ENCODE measurements around the gene LIMCH1. TPM values are rescaled to one million over a fixed set of nuclear protein-coding genes. Genes with fewer than 3 reads are reported as not detected.
"Not testable (repeated sequence)": the region's sequence is repeated elsewhere in the genome, so short reads cannot be mapped to it uniquely, and the experiment has no call there.

The LIMCH1 gene
- polyA plus RNA-seq, 3 donors, result 107 to 120 (median 108) TPM

- no peak for DNase-seq (ENCODE audit: low read depth in 3 of 3, low spot score in 2 of 3)
Measured at GRCh38 chr4:41712425-41712824, 174.5 kb downstream of the LIMCH1 start.

GRCh38 chr4:41713768-41714167 is 175.8 kb downstream of the LIMCH1 start:
- DNase-seq (ENCODE audit: low read depth in 3 of 3, low spot score in 2 of 3), result no peak

GRCh38 chr4:41714364-41715000 is 176.5 kb downstream of the LIMCH1 start:
- no peak for DNase-seq (ENCODE audit: low read depth in 3 of 3, low spot score in 2 of 3)

- DNase-seq (ENCODE audit: low read depth in 3 of 3, low spot score in 2 of 3), result no peak
Measured at GRCh38 chr4:41715155-41715554, 177.2 kb downstream of the LIMCH1 start.

- no peak for DNase-seq (ENCODE audit: low read depth in 3 of 3, low spot score in 2 of 3)
Measured at GRCh38 chr4:41718907-41719306, 180.9 kb downstream of the LIMCH1 start.

- no peak for DNase-seq (ENCODE audit: low read depth in 3 of 3, low spot score in 2 of 3)
Measured at GRCh38 chr4:41719417-41719816, 181.5 kb downstream of the LIMCH1 start.

- no peak for DNase-seq (ENCODE audit: low read depth in 3 of 3, low spot score in 2 of 3)
Measured at GRCh38 chr4:41722181-41722580, 184.2 kb downstream of the LIMCH1 start.

- no peak for DNase-seq (ENCODE audit: low read depth in 3 of 3, low spot score in 2 of 3)
Measured at GRCh38 chr4:41723286-41723685, 185.3 kb downstream of the LIMCH1 start.

- DNase-seq (ENCODE audit: low read depth in 3 of 3, low spot score in 2 of 3), result no peak
Measured at GRCh38 chr4:41725254-41725653, 187.3 kb downstream of the LIMCH1 start.

- DNase-seq (ENCODE audit: low read depth in 3 of 3, low spot score in 2 of 3), result no peak
Measured at GRCh38 chr4:41727861-41728572, 190.1 kb downstream of the LIMCH1 start.

- no peak for DNase-seq (ENCODE audit: low read depth in 3 of 3, low spot score in 2 of 3)
Measured at GRCh38 chr4:41728573-41728913, 190.6 kb downstream of the LIMCH1 start.

GRCh38 chr4:41731569-41732126 is 193.7 kb downstream of the LIMCH1 start:
- DNase-seq (ENCODE audit: low read depth in 3 of 3, low spot score in 2 of 3), result no peak

GRCh38 chr4:41734371-41734770 is 196.4 kb downstream of the LIMCH1 start:
- no peak for DNase-seq (ENCODE audit: low read depth in 3 of 3, low spot score in 2 of 3)

- not testable (repeated sequence) for DNase-seq (ENCODE audit: low read depth in 3 of 3, low spot score in 2 of 3)
Measured at GRCh38 chr4:41737491-41737890, 199.5 kb downstream of the LIMCH1 start.

- no peak for DNase-seq (ENCODE audit: low read depth in 3 of 3, low spot score in 2 of 3)
Measured at GRCh38 chr4:41741354-41741753, 203.4 kb downstream of the LIMCH1 start.

- no peak for DNase-seq (ENCODE audit: low read depth in 3 of 3, low spot score in 2 of 3)
Measured at GRCh38 chr4:41744572-41745291, 206.8 kb downstream of the LIMCH1 start.

- DNase-seq (ENCODE audit: low read depth in 3 of 3, low spot score in 2 of 3), result no peak
Measured at GRCh38 chr4:41745292-41746024, 207.5 kb downstream of the LIMCH1 start.

GRCh38 chr4:41746025-41746439 is 208.1 kb downstream of the LIMCH1 start:
- no peak for DNase-seq (ENCODE audit: low read depth in 3 of 3, low spot score in 2 of 3)

GRCh38 chr4:41746440-41747229 is 208.7 kb downstream of the LIMCH1 start:
- DNase-seq (ENCODE audit: low read depth in 3 of 3, low spot score in 2 of 3), result no peak
